Esophagus (tissue), 2 donors: ENCODE measurements around the gene NBL1. TPM values are rescaled to one million over a fixed set of nuclear protein-coding genes. Genes with fewer than 3 reads are reported as not detected.

Experiments used
- H3K27ac ChIP-seq, 2 donors: one replicate each; pipeline ENCODE4 v1.5.1; 2013; ENCODE audit warnings: low read depth in 2 of 2, mild to moderate bottlenecking in 2 of 2, inconsistent platforms in 1 of 2, low read length in 1 of 2, moderate library complexity in 1 of 2
- H3K27me3 ChIP-seq, 2 donors: one replicate each; pipeline ENCODE4 v1.6.1; 2013; ENCODE audit warnings: low read length in 2 of 2, control low read depth in 1 of 2, mild to moderate bottlenecking in 1 of 2; ENCODE audit not compliant: insufficient read depth in 2 of 2, control insufficient read depth in 1 of 2
- H3K36me3 ChIP-seq, 2 donors: one replicate each; pipeline ENCODE4 v1.6.1; 2013; ENCODE audit warnings: low read length in 1 of 2; ENCODE audit not compliant: control insufficient read depth in 2 of 2, insufficient read depth in 2 of 2
- H3K4me1 ChIP-seq, 2 donors: one replicate each; pipeline ENCODE4 v1.6.1; 2013; ENCODE audit warnings: low read length in 1 of 2; ENCODE audit not compliant: control insufficient read depth in 2 of 2, insufficient read depth in 2 of 2
- H3K4me3 ChIP-seq, 2 donors: one replicate each; pipeline ENCODE4 v1.5.1; 2013; ENCODE audit warnings: low read length in 2 of 2, mild to moderate bottlenecking in 2 of 2, low read depth in 1 of 2, moderate library complexity in 1 of 2
- H3K9me3 ChIP-seq, 2 donors: one replicate each; pipeline ENCODE4 v1.6.1; 2013; ENCODE audit warnings: mild to moderate bottlenecking in 2 of 2, low read depth in 1 of 2, low read length in 1 of 2, moderate library complexity in 1 of 2; ENCODE audit not compliant: control insufficient read depth in 2 of 2, insufficient read depth in 1 of 2
- WGBS, 2 donors: extraction: QIAGEN DNeasy Blood & Tissue Kit; methylation state at CpG; one replicate each; pipeline ENCODE4 v1.1.7; 2013; 5-methylcytosine and 5-hydroxymethylcytosine counted together
- polyA plus RNA-seq, 2 donors: library from polyadenylated mRNA; stranded (reverse); fragments of 200-250 nt; gene quantifications; one replicate each; pipeline ENCODE4 v1.2.3, GENCODE V29; 2013
- donor health status: healthy with polysubstance abuse.
- donor health status: Bipolar disorder and iron deficiency.

Gene NBL1
- polyA plus RNA-seq, 2 donors, result 91.7 to 111 TPM

DNA sequence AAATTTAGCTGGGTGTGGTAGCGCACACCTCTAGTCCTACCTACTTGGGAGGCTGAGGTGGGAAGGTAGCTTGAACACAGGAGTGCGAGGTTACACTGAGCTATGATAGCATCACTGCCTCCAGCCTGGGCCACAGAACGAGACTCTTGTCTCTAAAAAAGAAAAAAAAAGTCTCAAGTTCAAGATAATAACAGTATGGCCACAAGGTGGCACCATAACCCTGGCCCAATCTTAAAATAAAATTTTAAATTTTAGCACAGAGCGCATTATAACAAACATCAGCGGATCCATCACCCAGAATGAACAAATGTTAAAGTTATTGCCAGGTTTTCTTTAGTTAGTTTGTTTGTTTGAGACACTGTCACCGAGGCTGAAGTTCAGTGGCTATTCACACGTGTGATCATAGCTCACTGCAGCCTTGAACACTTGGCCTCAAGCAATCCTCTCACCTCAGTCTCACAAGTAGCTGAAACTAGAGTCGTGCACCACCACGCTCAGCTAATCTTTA is 17.7 kb downstream of the NBL1 start:
- H3K27ac ChIP-seq, result no peak overlapping the region
- peaks cover 0 to 9% of the 10 kb centered on the region in 2 donors for H3K9me3 ChIP-seq
- peaks cover 7 to 17% of the 10 kb centered on the region in 2 donors for H3K36me3 ChIP-seq
- peaks cover 7 to 8% of the 10 kb centered on the region in 2 donors for H3K4me1 ChIP-seq
- H3K4me3 ChIP-seq, result no peak overlapping the region
- peaks cover 0 to 20% of the 10 kb centered on the region in 2 donors for H3K27me3 ChIP-seq
- WGBS, 2 donors, result 11 to 12% methylated on average over 9 of the region's 9 CpGs

DNA sequence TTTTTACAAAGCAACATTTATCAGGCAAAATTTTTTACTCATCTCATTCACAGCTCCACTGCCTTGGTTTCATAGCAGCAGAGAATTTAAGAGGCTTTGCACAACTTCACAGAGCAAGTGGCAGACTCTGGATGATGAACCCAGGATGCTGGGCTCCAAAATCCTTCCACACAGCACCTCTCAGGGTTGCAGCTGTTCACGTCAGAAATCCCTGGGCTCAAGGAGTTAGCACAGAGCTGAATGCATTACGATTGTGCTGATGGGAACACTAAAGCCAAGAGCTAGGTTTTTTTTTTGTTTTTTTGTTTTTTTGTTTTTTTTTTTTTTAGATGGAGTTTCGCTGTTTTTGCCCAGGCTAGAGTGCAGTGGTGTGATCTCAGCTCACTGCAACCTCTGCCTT is 18.2 kb downstream of the NBL1 start:
- Histone ChIP-seq H3K9me3 (peaks cover 0 to 9% of the 10 kb centered on the region in 2 donors), H3K4me1 (peaks cover 7 to 8% of the 10 kb centered on the region in 2 donors), H3K27me3 (peaks cover 0 to 20% of the 10 kb centered on the region in 2 donors), H3K4me3 (no peak overlapping the region), H3K27ac (no peak overlapping the region), H3K36me3 (peaks cover 7 to 12% of the 10 kb centered on the region in 2 donors)
- 49 to 55% methylated on average over 3 of the region's 3 CpGs for WGBS, 2 donors

DNA sequence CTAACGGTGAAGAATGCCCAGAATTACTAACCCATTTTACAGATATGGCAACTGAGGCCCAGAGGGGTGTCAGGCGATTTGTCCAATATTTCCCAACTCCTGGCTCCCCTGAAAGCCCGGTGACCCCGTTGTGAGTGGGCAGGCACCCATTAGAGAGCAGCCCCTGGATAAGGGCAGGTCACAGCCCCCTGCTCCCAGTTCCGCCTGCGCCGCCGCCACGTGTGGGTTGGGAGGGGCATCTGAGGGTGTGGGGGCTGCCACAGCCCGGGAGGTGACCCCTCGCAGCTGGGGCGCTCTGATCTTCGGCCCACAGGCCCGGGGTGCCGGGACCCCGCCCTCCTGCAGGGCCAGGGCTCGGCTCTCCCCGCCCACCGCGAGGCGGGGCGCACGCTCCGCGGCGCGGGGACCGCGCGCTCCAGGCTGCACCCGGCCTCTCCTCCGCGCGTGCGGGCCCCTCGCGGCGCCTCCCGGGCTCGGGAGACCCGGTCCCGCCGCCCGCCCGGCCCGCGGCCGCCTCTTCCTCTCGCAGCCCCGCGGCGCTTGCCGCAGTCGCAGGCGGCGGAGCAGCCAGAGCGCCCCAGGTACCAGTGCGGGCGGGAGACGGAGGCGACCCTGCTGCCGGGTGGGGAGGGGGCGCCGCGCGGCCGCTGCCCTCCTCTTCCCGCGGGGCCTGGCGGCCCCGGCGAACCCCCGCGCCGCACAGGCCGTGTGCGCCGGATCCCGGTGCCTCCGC is 20.5 kb downstream of the NBL1 start, which contains the start of gene HTR6:
HTR6 (plus strand) TSS at position 423 of the 733 bp plus-strand sequence. CDS start 879 bp downstream, outside the sequence.
- Histone ChIP-seq H3K27ac (no peak within 1 kb of the TSS), H3K36me3 (no peaks in the 10 kb centered on the region), H3K4me1 (peaks cover 5 to 6% of the 10 kb centered on the region in 2 donors), H3K27me3 (peaks cover 0 to 20% of the 10 kb centered on the region in 2 donors), H3K9me3 (peaks cover 0 to 9% of the 10 kb centered on the region in 2 donors), H3K4me3 (peak within 1 kb of the TSS in 1 of 2 donors; percentile 47)
- 2% methylated on average over 25 to 80 of the region's 80 CpGs for WGBS, 2 donors

DNA sequence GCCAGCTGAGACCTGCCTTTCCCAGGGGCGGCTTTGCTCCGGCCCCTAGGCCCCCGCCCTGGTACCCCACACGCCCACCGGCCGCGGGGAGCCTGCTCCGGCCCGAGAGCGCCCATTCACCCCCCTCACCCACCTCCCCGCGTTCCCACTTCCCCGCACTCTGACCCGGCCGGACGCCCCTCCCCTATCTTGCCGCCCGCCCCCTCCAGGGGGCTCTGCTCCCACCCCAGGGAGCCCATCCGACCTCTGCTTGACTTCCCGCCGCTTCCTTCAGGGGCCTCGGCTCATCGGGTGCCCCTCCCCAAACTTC is 21.0 kb downstream of the NBL1 start:
- peaks cover 0 to 20% of the 10 kb centered on the region in 2 donors for H3K27me3 ChIP-seq
- no peaks in the 10 kb centered on the region for H3K36me3 ChIP-seq
- peak overlapping the region in 1 of 2 donors; percentile 47 for H3K4me3 ChIP-seq
- peaks cover 4 to 5% of the 10 kb centered on the region in 2 donors for H3K4me1 ChIP-seq
- H3K27ac ChIP-seq, result no peak overlapping the region
- peaks cover 0 to 9% of the 10 kb centered on the region in 2 donors for H3K9me3 ChIP-seq
- WGBS, 2 donors, result 0 to 2% methylated on average over 5 to 23 of the region's 23 CpGs

DNA sequence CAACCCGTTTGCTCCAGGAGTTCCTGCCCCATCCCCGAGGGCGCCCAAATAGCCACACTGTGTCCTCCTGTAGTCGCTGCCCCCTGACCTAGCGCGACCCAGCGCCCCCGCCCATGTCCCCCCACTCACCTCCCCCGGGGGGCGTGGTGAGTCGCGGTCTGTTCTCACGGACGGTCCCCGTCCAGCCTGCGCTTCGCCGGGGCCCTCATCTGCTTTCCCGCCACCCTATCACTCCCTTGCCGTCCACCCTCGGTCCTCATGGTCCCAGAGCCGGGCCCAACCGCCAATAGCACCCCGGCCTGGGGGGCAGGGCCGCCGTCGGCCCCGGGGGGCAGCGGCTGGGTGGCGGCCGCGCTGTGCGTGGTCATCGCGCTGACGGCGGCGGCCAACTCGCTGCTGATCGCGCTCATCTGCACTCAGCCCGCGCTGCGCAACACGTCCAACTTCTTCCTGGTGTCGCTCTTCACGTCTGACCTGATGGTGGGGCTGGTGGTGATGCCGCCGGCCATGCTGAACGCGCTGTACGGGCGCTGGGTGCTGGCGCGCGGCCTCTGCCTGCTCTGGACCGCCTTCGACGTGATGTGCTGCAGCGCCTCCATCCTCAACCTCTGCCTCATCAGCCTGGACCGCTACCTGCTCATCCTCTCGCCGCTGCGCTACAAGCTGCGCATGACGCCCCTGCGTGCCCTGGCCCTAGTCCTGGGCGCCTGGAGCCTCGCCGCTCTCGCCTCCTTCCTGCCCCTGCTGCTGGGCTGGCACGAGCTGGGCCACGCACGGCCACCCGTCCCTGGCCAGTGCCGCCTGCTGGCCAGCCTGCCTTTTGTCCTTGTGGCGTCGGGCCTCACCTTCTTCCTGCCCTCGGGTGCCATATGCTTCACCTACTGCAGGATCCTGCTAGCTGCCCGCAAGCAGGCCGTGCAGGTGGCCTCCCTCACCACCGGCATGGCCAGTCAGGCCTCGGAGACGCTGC is 21.7 kb downstream of the NBL1 start:
- peaks cover 0 to 5% of the 10 kb centered on the region in 2 donors for H3K4me1 ChIP-seq
- peaks cover 0 to 20% of the 10 kb centered on the region in 2 donors for H3K27me3 ChIP-seq
- 19 to 20% methylated on average over 83 to 84 of the region's 84 CpGs for WGBS, 2 donors

DNA sequence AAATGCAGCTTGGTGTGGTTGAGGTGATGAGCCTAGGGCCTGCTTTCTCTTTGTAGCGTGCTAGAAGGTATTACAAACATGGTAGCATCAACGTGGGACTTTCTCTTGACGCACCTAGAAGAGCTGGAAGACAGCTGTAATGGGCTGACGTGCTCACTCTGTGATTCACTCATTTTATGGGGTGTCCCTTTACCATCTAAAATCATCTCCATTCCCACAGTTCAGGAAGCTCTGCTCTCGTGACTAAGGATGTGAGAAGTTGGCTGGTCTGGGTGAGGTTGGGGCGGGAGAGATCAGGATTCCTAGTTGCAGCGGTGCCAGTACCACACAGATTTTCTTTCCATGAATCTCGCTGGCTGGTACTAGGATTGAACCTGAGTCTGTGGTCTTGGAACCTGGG is 24.8 kb downstream of the NBL1 start:
- H3K9me3 ChIP-seq, result peaks cover 0 to 9% of the 10 kb centered on the region in 2 donors
- peaks cover 0 to 5% of the 10 kb centered on the region in 2 donors for H3K4me1 ChIP-seq
- WGBS, 2 donors, result 74 to 79% methylated on average over 8 of the region's 8 CpGs
- no peak overlapping the region for H3K4me3 ChIP-seq
- H3K36me3 ChIP-seq, result no peaks in the 10 kb centered on the region
- H3K27me3 ChIP-seq, result peaks cover 0 to 20% of the 10 kb centered on the region in 2 donors
- H3K27ac ChIP-seq, result no peak overlapping the region

More for the DNA sequence above, 21.7 kb downstream of the NBL1 start:
- Histone ChIP-seq H3K4me3 (peak overlapping the region in 1 of 2 donors; percentile 47), H3K9me3 (peaks cover 0 to 9% of the 10 kb centered on the region in 2 donors), H3K36me3 (no peaks in the 10 kb centered on the region), H3K27ac (no peak overlapping the region)

- 42 to 54% methylated on average over 4 of the region's 4 CpGs for WGBS, 2 donors
- peaks cover 0 to 2% of the 10 kb centered on the region in 2 donors for H3K27me3 ChIP-seq
Observed at GRCh38 chr1:19670787-19671186, 26.7 kb downstream of the NBL1 start.

GRCh38 chr1:19672237-19672636 is 28.1 kb downstream of the NBL1 start:
- no peak overlapping the region for H3K4me3 ChIP-seq

More at GRCh38 chr1:19670787-19671186, 26.7 kb downstream of the NBL1 start:
- no peak overlapping the region for H3K4me3 ChIP-seq
- H3K27ac ChIP-seq, result no peak overlapping the region
- no peaks in the 10 kb centered on the region for H3K36me3 ChIP-seq
- H3K9me3 ChIP-seq, result peaks cover 0 to 3% of the 10 kb centered on the region in 2 donors
- no peaks in the 10 kb centered on the region for H3K4me1 ChIP-seq

GRCh38 chr1:19675797-19676196 is 31.7 kb downstream of the NBL1 start:
- no peaks in the 10 kb centered on the region for H3K36me3 ChIP-seq
- peaks cover 0 to 2% of the 10 kb centered on the region in 2 donors for H3K4me1 ChIP-seq
- 69 to 75% methylated on average over 5 of the region's 5 CpGs for WGBS, 2 donors
- no peak overlapping the region for H3K4me3 ChIP-seq
- H3K27ac ChIP-seq, result no peak overlapping the region
- H3K27me3 ChIP-seq, result no peaks in the 10 kb centered on the region
- H3K9me3 ChIP-seq, result no peaks in the 10 kb centered on the region

More at GRCh38 chr1:19672237-19672636, 28.1 kb downstream of the NBL1 start:
- no peaks in the 10 kb centered on the region for H3K9me3 ChIP-seq
- 45 to 52% methylated on average over 6 of the region's 6 CpGs for WGBS, 2 donors
- peaks cover 0 to 2% of the 10 kb centered on the region in 2 donors for H3K4me1 ChIP-seq
- no peaks in the 10 kb centered on the region for H3K27me3 ChIP-seq
- no peaks in the 10 kb centered on the region for H3K36me3 ChIP-seq
- no peak overlapping the region for H3K27ac ChIP-seq
